Measurements from ENCODE around the gene TMTC3. TPM values are rescaled to one million over a fixed set of nuclear protein-coding genes. Genes with fewer than 3 reads are reported as not detected.

TMTC3 gene
- polyA plus RNA-seq, 1 donor, result 17.7 TPM

GRCh38 chr12:88241862-88242570 lies 99.9 kb downstream of the TMTC3 start:
- Histone ChIP-seq H3K36me3 (ENCODE audit: control insufficient read depth, insufficient read depth, low read length) (no peaks in the 10 kb centered on the region), H3K27ac (ENCODE audit: low read length) (no peak overlapping the region), H3K4me1 (ENCODE audit: control insufficient read depth, insufficient read depth, low read length) (no peaks in the 10 kb centered on the region), H3K9me3 (ENCODE audit: control insufficient read depth, low read depth, low read length) (peaks cover 5% of the 10 kb centered on the region), H3K27me3 (ENCODE audit: control insufficient read depth, insufficient read depth, low read length) (no peaks in the 10 kb centered on the region), H3K4me3 (ENCODE audit: low read length) (no peak overlapping the region)
- no peak for DNase-seq
- 100% methylated on average over 2 of the region's 4 CpGs for WGBS (ENCODE audit: insufficient coverage, low lambda C conversion rate)

- Histone ChIP-seq H3K4me3 (ENCODE audit: low read length) (no peak overlapping the region), H3K4me1 (ENCODE audit: control insufficient read depth, insufficient read depth, low read length) (no peaks in the 10 kb centered on the region), H3K9me3 (ENCODE audit: control insufficient read depth, low read depth, low read length) (peaks cover 5% of the 10 kb centered on the region), H3K27ac (ENCODE audit: low read length) (no peak overlapping the region), H3K36me3 (ENCODE audit: control insufficient read depth, insufficient read depth, low read length) (no peaks in the 10 kb centered on the region), H3K27me3 (ENCODE audit: control insufficient read depth, insufficient read depth, low read length) (no peaks in the 10 kb centered on the region)
- no peak for DNase-seq
- no CpG with 5 or more reads among the region's 1 CpG for WGBS (ENCODE audit: insufficient coverage, low lambda C conversion rate)
Measured at GRCh38 chr12:88242571-88242925, 100.4 kb downstream of the TMTC3 start.

DNA sequence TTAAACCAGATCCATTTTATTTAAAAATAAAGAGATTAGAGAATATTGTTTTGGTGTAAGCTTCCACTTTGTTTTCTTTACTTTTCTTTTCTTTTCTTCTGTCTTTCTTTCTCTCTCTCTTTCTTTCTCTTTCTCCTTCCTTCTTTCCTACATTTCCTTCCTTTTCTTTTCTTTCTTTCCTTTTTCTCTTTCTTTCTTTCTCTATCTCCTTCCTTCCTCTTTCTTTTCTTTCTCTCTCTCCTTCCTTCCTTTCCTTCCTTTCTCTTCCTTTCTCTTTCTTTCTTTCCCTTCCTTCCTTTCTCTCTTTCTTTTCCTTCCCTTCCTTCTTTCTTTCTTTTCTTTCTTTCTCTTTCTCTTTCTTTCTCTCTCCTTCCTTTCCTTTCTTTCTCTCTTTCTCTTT lies 100.8 kb downstream of the TMTC3 start:
- DNase-seq, result no peak
- Histone ChIP-seq H3K4me1 (ENCODE audit: control insufficient read depth, insufficient read depth, low read length) (no peaks in the 10 kb centered on the region), H3K27me3 (ENCODE audit: control insufficient read depth, insufficient read depth, low read length) (no peaks in the 10 kb centered on the region), H3K36me3 (ENCODE audit: control insufficient read depth, insufficient read depth, low read length) (no peaks in the 10 kb centered on the region), H3K4me3 (ENCODE audit: low read length) (no peak overlapping the region), H3K27ac (ENCODE audit: low read length) (no peak overlapping the region), H3K9me3 (ENCODE audit: control insufficient read depth, low read depth, low read length) (peaks cover 5% of the 10 kb centered on the region)

- Histone ChIP-seq H3K27ac (ENCODE audit: low read length) (no peak overlapping the region), H3K9me3 (ENCODE audit: control insufficient read depth, low read depth, low read length) (peaks cover 2% of the 10 kb centered on the region), H3K4me3 (ENCODE audit: low read length) (no peak overlapping the region), H3K27me3 (ENCODE audit: control insufficient read depth, insufficient read depth, low read length) (no peaks in the 10 kb centered on the region), H3K4me1 (ENCODE audit: control insufficient read depth, insufficient read depth, low read length) (no peaks in the 10 kb centered on the region), H3K36me3 (ENCODE audit: control insufficient read depth, insufficient read depth, low read length) (no peaks in the 10 kb centered on the region)
- DNase-seq, result no peak
- WGBS (ENCODE audit: insufficient coverage, low lambda C conversion rate), result no CpG with 5 or more reads among the region's 4 CpGs
Measured at GRCh38 chr12:88243982-88244381, 101.9 kb downstream of the TMTC3 start.

- Histone ChIP-seq H3K27ac (ENCODE audit: low read length) (no peak overlapping the region), H3K27me3 (ENCODE audit: control insufficient read depth, insufficient read depth, low read length) (no peaks in the 10 kb centered on the region), H3K9me3 (ENCODE audit: control insufficient read depth, low read depth, low read length) (no peaks in the 10 kb centered on the region), H3K4me1 (ENCODE audit: control insufficient read depth, insufficient read depth, low read length) (no peaks in the 10 kb centered on the region), H3K4me3 (ENCODE audit: low read length) (no peak overlapping the region), H3K36me3 (ENCODE audit: control insufficient read depth, insufficient read depth, low read length) (no peaks in the 10 kb centered on the region)
- 100% methylated on average over 1 of the region's 1 CpG for WGBS (ENCODE audit: insufficient coverage, low lambda C conversion rate)
- no peak for DNase-seq
Measured at GRCh38 chr12:88245905-88246304, 103.8 kb downstream of the TMTC3 start.

- H3K4me1 ChIP-seq (ENCODE audit: control insufficient read depth, insufficient read depth, low read length), result no peaks in the 10 kb centered on the region
- 83% methylated on average over 1 of the region's 2 CpGs for whole genome bisulfite sequencing (ENCODE audit: insufficient coverage, low lambda C conversion rate)
- H3K36me3 ChIP-seq (ENCODE audit: control insufficient read depth, insufficient read depth, low read length), result no peaks in the 10 kb centered on the region
- H3K9me3 ChIP-seq (ENCODE audit: control insufficient read depth, low read depth, low read length), result no peaks in the 10 kb centered on the region
- DNase-seq, result no peak
- H3K4me3 ChIP-seq (ENCODE audit: low read length), result no peak overlapping the region
- no peaks in the 10 kb centered on the region for H3K27me3 ChIP-seq (ENCODE audit: control insufficient read depth, insufficient read depth, low read length)
- no peak overlapping the region for H3K27ac ChIP-seq (ENCODE audit: low read length)
Measured at GRCh38 chr12:88247241-88247643, 105.1 kb downstream of the TMTC3 start.

GRCh38 chr12:88248606-88249005 lies 106.5 kb downstream of the TMTC3 start:
- H3K27me3 ChIP-seq (ENCODE audit: control insufficient read depth, insufficient read depth, low read length), result no peaks in the 10 kb centered on the region
- no peaks in the 10 kb centered on the region for H3K9me3 ChIP-seq (ENCODE audit: control insufficient read depth, low read depth, low read length)
- DNase-seq, result no peak
- WGBS (ENCODE audit: insufficient coverage, low lambda C conversion rate), result no CpG with 5 or more reads among the region's 1 CpG
- H3K27ac ChIP-seq (ENCODE audit: low read length), result no peak overlapping the region
- H3K4me1 ChIP-seq (ENCODE audit: control insufficient read depth, insufficient read depth, low read length), result no peaks in the 10 kb centered on the region
- no peak overlapping the region for H3K4me3 ChIP-seq (ENCODE audit: low read length)
- no peaks in the 10 kb centered on the region for H3K36me3 ChIP-seq (ENCODE audit: control insufficient read depth, insufficient read depth, low read length)

Other genes with a start within 250 kb of the TMTC3 start
- gene C12orf50, start 112.9 kb upstream of the TMTC3 start, polyA plus RNA-seq, result 0.04 TPM
- 16.4 TPM for gene CEP290, start 219 bp upstream of the TMTC3 start, polyA plus RNA-seq

Measured in large intestine (tissue), 3 donors.